HTR-8/SVneo (cell line): ENCODE results near the gene NGEF.
"Not testable (repeated sequence)": the region's sequence is repeated elsewhere in the genome, so short reads cannot be mapped to it uniquely, and the experiment has no call there.

Source experiments
- DNase-seq: peaks from one replicate; pipeline ENCODE4 v3.0.0; 2011; ENCODE audit warnings: low spot score, mixed read lengths; ENCODE audit not compliant: insufficient read length
- FAIRE-seq: peaks from 2 replicates; lab custom pipeline; 2011; peaks lifted over from hg19 to GRCh38; lab: Jason Lieb, UNC

Gene NGEF

DNA sequence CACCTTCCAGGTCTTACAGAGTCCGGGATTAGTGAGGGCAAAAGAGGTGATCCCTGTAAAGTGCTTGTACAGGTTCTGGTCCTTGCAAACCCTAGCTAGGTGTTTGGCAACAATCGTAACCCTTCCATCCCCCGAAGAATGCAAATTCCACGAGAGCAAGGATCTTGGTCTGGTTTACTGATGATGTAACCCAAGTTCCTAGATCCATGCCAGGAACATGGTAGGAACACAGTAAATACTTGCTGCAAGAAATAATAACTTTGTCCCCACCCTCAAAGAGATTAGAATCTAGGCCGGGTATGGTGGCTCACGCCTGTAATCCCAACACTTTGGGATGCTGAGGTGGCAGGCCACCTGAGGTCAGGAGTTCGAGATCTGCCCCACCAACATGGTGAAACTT, 12.7 kb upstream of the NGEF start:
- FAIRE-seq (no peak), DNase-seq (no peak)

DNA sequence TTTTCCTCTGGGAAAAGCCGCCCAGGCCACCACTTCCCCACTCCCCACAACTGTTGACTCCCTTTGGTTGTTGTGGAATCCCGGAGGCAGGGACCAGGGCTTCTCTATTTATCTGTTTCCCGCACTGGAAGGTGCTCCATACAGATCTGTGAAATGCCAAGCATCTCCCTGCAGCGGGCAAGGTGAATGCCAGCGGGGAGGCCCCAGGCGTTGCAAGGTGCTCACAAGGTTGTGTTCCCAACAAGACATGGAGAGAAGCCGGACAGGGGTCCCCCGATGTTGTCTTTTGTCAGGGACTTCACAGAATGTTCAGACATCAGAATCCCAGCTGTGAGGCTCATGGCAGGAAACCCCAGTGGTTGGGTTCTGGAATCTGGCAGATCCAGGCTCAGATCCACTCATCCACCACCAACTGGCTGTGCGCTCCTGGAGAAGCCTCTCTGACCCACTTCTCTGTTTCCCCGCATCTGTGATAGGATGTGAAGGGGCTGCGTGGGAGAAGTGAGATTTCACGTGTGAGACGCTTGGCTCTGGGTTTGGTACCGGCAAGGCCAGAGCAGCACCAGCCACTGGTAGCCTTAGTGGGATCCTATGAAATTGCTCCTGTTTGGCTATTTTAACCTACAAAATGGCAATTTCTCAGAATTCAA, 10.8 kb upstream of the NGEF start:
- FAIRE-seq (no peak), DNase-seq (no peak)

DNA sequence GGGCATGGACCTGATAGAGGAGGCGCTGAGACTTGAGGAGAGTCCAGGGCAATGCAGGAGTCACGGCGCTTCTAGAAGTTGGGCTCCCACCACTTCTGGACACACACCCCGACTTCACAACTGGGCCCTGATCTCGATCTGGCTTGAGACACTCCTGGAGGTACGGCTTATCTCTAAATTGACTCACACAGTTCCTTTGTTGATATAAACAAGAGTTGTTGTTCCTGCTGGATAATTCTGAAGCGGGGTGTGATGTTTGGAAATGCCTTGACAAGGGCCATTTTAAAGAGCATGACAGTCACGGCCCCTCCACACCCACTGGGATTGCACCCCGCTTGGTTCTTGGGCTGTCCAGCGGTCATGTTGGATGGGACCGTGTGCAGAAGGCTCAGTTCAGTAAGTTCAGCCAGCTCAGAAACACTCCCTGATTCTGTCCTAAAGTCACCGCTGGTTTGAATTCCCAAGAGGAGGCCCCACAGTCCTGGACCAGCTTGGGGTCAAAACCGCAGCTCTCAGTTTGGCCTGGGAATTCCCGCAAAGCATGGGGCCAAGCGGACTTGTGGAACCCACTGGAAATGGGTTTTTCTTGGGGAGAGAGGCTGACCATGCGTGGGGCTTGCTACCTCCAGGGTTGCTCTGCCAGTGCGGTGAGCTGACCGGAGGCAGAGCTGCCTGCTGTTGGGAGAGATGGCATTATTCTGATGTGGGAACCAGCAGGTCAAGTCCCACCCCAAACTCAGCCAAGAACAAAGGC, 10.1 kb upstream of the NGEF start:
- no peak for FAIRE-seq
- no peak for DNase-seq

DNA sequence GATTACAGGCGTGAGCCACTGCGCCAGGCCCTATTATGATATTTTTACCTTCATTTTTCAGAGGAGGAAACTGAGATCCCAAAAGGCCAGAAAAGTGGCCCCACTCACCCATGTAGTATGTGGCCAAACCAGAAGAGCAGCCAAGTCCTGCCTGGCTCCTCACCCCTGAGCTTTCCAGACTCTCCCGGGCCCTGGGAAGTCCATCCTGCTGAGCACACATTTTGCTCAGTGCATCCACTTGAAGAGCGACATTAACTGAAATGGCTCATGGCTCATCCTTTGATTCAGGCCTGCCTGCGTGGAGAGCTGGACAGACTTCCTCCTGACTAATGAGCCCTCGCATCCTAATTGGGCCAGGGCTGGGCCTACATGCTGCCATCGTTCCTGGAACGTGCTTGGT, 9.5 kb upstream of the NGEF start:
- FAIRE-seq (no peak), DNase-seq (no peak)

DNA sequence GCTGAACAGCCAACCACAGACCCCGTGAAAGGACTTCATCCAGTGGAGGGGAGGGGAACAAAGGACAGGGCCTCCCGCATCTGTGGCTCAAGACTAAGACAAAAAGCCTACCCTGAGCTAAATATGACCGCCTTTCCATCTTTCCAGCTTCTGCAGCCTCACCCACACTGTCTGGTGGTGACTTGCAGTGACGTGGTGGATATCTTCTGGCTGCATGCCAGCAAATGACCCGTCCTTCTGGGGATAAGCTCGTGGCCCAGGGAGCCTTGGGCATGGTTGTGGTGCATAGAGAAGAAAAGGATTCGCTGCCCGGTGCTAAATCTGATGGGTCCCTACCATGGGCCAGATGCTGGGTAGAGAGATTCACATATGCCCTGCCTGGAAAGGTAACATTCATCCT, 8.7 kb upstream of the NGEF start:
- FAIRE-seq = no peak
- DNase-seq = no peak

DNA sequence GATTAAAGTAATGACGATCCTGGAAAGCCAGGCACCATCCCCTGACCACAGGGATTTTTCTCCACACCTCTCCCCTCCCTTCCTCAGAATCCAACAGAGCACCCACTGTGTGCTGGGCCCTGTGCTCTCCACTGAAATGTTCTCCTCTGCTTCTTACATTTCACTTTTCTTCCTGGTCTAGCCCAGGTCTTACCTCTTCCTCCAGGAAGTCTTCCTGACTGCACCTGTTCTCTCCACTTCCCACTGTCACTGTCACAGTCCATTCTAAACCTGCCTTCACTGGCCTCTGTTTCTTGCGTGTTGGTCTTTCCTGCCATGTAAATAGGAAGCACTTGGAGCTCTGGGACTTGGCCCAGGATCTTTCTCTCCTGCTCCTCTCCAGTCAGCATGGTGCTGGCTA, 7.4 kb upstream of the NGEF start:
- no peak for FAIRE-seq

DNA sequence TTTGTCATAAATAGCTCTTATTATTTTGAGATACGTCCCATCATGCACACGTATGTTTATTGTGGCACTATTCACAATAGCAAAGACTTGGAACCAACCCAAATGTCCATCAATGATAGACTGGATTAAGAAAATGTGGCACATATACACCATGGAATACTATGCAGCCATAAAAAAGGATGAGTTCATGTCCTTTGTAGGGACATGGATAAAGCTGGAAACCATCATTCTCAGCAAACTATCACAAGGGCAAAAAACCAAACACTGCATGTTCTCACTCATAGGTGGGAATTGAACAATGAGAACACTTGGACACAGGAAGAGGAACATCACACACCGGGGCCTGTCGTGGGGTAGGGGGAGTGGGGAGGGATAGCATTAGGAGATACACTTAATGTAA, 6.6 kb upstream of the NGEF start:
- not testable (repeated sequence) for DNase-seq, FAIRE-seq

More for the DNA sequence above, 7.4 kb upstream of the NGEF start:
- DNase-seq = no peak

DNA sequence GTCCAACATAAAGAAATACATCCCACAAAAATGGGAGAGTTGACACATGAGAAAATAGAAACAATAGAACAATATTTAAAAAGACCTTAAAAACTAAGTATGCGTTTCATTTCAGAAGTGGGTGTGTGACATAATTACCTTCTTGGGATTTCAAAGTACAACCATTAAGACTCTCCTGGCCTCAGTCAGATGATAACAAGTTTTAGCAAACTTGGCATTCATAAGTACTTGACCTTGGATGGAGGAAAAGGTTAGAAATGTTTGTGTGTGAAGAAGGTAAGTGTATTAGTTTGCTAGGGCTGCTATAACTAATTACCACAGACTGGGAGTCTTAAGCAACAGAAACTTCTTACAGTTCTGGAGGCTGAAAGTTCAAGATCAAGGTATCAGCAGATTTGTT, 4.9 kb upstream of the NGEF start:
- DNase-seq (no peak), FAIRE-seq (no peak)

DNA sequence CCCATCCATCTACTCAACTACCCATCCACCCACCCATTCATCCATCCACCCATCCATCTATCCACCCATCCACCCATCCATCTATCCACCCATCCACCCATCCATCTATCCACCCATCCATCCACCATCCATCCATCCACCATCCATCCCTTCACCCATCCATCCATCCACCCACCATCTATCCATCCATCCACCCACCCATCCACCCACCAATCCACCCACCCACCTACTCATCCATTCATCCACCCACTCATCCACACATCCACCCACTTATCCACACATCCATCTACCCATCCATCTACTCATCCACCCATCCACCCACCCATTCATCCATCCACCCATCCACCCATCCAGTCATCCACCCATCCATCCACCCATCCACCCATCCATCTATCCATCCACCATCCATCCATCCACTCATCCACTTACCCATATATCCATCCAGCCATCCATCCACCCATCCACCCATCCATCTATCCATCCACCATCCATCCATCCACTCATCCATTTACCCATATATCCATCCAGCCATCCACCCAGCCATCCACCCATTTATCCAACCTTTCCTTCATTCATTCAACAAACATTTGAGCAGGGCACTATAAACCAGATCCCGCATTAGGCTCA, 2.1 kb upstream of the NGEF start:
- peak; percentile 94 for FAIRE-seq
- no peak for DNase-seq

DNA sequence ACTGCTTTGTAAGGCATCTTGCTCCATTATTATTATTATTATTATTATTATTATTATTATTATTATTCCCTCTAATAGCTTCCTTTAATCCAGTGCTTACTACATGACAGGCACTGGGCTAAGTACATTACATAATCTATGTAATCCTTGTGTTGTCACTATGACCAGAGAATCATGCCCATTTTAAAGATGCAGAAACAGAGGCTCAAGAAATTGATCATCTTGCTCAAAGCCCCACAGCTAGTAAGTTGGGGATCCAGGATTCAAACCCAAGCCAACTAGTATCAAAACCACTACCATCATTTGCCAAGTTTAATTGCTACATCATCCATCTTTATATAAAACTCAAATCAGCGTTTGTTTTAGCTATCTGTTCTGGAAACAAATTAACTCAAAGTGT, 594 bp upstream of the NGEF start:
- no peak for FAIRE-seq
- no peak for DNase-seq

DNA sequence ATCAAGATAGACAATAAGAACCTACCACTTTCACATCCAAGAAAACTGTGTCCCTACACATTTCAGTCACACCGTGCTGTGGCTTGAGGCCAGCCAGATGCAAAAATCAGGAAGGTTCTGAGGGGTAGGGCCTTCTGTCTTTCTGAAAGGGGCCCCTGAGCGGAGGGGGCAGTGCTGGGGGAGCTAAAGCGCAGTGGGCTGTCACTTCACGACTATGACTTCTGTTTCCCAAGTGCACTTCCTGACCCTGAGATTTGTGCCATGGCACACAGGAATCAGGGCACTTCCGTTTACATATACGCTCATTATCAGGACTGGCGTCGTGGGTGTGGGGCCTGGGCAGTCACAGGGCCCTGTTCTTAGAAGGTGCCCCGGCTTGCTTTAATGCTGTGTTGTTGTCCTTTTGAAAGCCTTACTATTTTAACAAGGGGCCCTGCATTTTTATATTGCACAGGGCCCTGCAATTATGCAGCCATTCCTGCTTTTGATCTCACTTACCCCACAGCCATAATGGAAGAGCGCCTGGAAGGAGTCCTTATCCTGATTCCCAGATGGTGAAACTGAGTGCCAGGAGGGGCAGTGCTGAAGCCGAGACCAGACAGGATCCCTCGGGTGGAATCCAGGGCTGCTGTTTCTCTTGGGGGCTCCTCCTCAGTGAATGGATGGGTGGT, 620 bp downstream of the NGEF start:
- DNase-seq (no peak), FAIRE-seq (no peak)

DNA sequence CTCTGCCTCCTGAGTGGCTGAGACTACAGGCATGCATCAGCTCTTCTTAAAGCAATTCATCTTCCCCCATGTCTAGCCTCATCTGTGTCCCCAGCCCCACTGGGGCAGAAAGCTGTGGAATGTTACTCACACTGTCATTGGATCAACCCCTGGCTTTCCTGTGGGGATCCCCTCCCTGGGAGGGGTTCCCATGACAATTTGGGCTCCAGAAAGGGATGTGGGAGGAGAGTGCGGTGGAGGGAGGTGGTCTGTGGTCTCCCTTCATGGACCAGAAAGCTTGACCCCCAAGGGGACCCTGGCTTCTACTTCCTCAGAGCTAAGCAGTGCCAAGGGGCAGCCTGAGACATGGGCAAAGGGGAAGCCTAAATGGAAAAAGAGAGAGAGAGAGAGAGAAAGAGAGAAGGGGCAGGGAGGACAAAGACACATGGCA, 1.3 kb downstream of the NGEF start:
- FAIRE-seq = no peak

DNA sequence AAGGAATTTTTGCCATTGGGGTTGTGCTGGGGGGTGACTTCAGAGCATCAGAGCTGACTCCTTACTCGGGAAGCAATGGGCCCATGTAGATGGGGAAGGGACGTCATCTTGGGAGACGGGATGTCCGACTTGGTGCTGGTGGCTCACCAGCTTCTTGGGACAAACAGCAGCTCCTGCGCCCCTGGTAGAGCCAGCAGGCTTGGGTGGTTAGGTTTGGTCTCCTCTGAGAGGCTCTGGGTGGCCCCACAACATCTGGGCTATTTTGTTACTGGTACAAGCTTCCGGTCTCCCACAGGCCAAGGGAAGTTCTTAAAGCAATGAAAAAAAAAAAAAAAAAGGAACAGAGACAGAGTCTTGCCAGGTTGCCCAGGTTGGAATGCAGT, 1.8 kb downstream of the NGEF start:
- no peak for FAIRE-seq

More for the DNA sequence above, 1.3 kb downstream of the NGEF start:
- no peak for DNase-seq

DNA sequence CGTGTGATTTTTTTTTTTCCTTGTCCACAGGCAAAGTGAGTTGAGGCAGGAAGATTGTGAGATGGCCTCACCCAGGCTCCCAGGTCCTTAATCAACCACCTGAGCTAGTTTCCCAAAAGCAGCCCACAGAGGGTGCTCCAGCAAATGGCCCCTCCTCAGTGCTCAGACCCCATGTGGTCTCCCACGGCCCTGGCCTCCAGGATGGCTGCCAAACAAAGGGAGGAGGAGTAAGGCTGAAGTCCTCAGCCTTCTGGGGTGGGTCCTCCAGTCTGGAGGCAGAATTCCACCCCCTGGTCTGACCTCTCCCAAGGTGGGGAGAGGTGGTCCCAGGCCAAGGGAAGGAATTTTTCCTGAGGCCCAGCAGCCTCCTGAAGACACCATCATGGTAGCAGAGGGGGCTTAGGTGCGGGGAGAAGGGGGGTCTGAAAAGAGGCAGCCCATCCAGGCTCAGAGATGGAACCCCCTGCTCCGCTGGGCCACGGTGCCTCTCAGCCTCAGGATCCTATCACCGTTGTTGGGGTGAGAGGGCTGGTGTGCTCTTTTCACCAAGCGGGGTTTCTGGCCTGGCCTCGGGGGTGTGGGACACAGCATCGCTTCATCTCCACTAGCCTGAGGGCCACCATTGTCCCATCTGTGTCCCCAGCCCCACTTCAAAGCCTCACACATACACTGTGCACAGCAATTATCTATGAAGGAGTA, 2.3 kb downstream of the NGEF start:
- DNase-seq = no peak
- no peak for FAIRE-seq

More for the DNA sequence above, 1.8 kb downstream of the NGEF start:
- no peak for DNase-seq

DNA sequence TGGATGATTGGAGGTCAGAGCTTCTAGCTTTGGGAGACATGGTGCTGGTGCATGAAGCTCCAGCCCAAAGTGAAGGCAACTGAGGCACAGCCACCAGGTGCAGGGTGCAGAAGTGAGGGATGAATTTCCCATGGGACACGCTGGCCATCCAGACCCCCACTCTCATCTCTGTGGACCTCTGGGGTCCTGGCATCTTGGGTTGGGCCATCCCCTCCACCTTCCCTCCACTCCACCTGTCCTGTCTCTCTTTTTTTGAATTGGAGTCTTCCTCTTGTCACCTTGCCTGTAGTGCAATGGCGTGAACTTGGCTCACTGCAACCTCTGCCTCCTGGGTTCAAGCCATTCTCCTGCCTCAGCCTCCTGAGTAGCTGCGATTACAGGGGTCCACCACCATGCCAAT, 3.4 kb downstream of the NGEF start:
- FAIRE-seq (no peak), DNase-seq (no peak)

DNA sequence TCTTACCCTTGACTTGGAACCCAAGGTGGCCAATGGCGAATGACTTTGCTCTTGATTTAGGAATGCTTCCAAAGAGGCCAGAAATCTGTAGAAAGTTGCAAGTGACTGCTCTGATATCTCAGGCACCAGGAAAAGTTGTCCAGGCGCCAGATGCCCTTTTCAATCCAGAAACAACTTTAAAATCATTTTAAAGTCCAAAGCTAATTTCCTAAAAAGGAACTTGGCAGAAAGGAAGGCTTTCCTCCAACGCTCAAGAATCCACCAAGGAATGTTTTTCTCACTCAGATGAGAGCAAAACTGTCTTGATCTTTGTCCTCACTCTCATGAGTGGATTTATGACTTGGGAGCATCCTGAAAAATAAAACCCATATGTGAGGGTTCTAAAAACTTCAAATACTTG, 5.3 kb downstream of the NGEF start:
- DNase-seq (no peak), FAIRE-seq (no peak)

DNA sequence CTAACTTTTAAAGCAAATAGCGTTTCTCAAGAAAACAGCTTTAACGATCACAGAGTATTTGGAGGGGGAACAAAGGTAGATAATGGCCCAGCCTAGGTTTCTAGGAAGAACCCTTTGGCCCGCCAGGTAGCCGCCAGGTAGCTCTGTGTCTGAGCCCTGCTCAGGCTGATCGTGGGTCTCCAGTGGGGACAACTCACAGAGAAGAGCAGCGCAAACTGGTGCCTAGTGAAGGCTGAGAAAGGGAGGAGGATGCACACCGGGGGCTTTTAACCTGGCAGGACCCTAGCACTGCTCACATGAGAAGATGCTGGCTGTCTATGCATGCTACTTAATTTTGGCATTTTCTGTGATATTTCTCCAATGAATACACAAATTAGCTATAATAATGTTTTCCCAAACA, 5.8 kb downstream of the NGEF start:
- FAIRE-seq = no peak
- no peak for DNase-seq

DNA sequence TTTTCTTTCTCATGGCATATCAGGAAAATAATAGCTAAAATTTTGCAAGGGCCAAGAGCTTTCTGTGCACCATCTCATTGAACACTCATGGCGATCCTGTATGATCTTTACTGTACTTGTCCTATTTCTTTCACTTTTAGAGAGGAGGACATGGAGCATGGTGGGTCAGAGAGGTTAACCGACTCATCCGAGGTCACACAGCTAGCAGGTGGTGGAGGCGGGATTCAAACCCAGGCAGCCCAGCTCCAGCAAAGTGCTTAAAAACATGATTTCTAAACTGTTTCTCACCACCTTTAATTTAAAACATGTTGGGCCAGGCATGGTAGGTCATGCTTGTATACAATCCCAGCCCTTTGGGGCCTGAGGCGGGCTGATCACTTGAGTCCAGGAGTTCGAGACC, 6.4 kb downstream of the NGEF start:
- FAIRE-seq = no peak
- DNase-seq = no peak

DNA sequence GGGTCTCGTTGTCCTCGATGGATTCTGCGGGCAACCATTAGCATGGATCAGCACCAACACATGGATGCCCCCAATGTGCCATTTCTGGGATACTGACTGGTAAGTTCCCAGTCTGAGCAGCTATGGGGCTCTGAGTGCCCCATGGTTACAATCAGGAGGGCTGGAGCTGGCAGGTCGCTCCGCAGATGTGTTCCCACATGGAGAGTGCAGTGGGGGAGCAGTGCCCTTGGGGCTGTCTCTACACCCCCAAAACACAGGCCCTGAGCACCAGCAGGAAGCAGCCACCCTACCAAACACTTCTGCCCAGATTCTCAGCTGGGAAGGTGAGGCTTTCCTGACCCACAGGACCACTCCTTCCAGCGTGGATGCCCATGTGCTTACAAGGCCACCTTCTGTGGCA, 8.0 kb downstream of the NGEF start:
- DNase-seq (no peak), FAIRE-seq (peak; percentile 38)
